Loucy (cell line): ENCODE measurements around the gene HERC2.

Source experiments
- H2AFZ ChIP-seq: fragments of 200-600 bp; sonication (generic); 2 replicates; pipeline ENCODE4 v1.6.0; 2016; ENCODE audit warnings: antibody characterized with exemption, mild to moderate bottlenecking, low read length, moderate library complexity
- H3F3A ChIP-seq: fragments of 200-600 bp; 2 replicates; pipeline ENCODE4 v1.6.0; 2016; ENCODE audit warnings: antibody characterized with exemption, low read depth, mild to moderate bottlenecking
- H3K27me3 ChIP-seq: fragments of 200-600 bp; sonication (generic); 2 replicates; pipeline ENCODE4 v1.6.1; 2014; ENCODE audit warnings: low read length, mild to moderate bottlenecking; ENCODE audit not compliant: insufficient read depth, poor library complexity, severe bottlenecking
- H3K36me3 ChIP-seq: fragments of 200-600 bp; sonication (generic); 2 replicates; pipeline ENCODE4 v1.6.1; 2016; ENCODE audit warnings: low read length; ENCODE audit not compliant: insufficient read depth
- H3K4me1 ChIP-seq: fragments of 200-600 bp; sonication (generic); 2 replicates; pipeline ENCODE4 v1.5.1; 2014; ENCODE audit warnings: low read length, mild to moderate bottlenecking; ENCODE audit not compliant: insufficient read depth, poor library complexity, severe bottlenecking
- H3K4me2 ChIP-seq: fragments of 200-600 bp; sonication (generic); 2 replicates; pipeline ENCODE4 v1.6.0; 2014; ENCODE audit warnings: antibody characterized with exemption, low read length, low read depth, mild to moderate bottlenecking; ENCODE audit not compliant: poor library complexity, severe bottlenecking
- H3K4me3 ChIP-seq: fragments of 200-600 bp; sonication (generic); 2 replicates; pipeline ENCODE4 v1.5.1; 2014; ENCODE audit warnings: low read length, mild to moderate bottlenecking, mixed read lengths; ENCODE audit not compliant: poor library complexity, severe bottlenecking
- H3K79me2 ChIP-seq: fragments of 200-600 bp; sonication (generic); 2 replicates; pipeline ENCODE4 v1.6.1; 2014; ENCODE audit warnings: low read length; ENCODE audit not compliant: insufficient read depth
- H3K9ac ChIP-seq: fragments of 200-600 bp; sonication (generic); 2 replicates; pipeline ENCODE4 v1.6.0; 2014; ENCODE audit warnings: mild to moderate bottlenecking, low read depth, low read length, moderate library complexity; ENCODE audit not compliant: poor library complexity, severe bottlenecking
- H3K9me2 ChIP-seq: fragments of 200-600 bp; sonication (generic); replicated peaks from 2 replicates; pipeline ENCODE4 v1.6.1; 2016; ENCODE audit warnings: low read depth, low read length, mixed read lengths
- H3K9me3 ChIP-seq: fragments of 200-600 bp; sonication (generic); 2 replicates; pipeline ENCODE4 v1.6.1; 2014; ENCODE audit warnings: mild to moderate bottlenecking, antibody characterized with exemption, low read length, low read depth; ENCODE audit not compliant: insufficient read depth
- H4K20me1 ChIP-seq: fragments of 200-600 bp; sonication (generic); 2 replicates; pipeline ENCODE4 v1.6.0; 2014; ENCODE audit warnings: antibody characterized with exemption, low read length, mild to moderate bottlenecking; ENCODE audit not compliant: insufficient read depth, poor library complexity, severe bottlenecking
- EZH2phosphoT487 ChIP-seq: fragments of 200-600 bp; IDR thresholded peaks from 2 replicates; pipeline ENCODE4 v1.6.1; 2018; ENCODE audit warnings: antibody characterized with exemption, mild to moderate bottlenecking, moderate library complexity, borderline replicate concordance
- TF ChIP-seq, protein P1 (sequence below): fragments of 200-600 bp; sonication (generic); conservative IDR thresholded peaks from 2 replicates; pipeline ENCODE4 v1.5.1; 2014; ENCODE audit warnings: mild to moderate bottlenecking, antibody characterized with exemption, low read length

Gene HERC2

GRCh38 chr15:28260317-28260716, 61.7 kb downstream of the HERC2 start:
- H3K9me2 ChIP-seq = no peaks in the 10 kb centered on the region
- H3K4me3 ChIP-seq = no peak overlapping the region
- no peak overlapping the region for H3K9ac ChIP-seq
- H3K36me3 ChIP-seq = peaks cover 74% of the 10 kb centered on the region; the same call in 1 of the 2 replicates
- H3K4me1 ChIP-seq = peaks cover 9% of the 10 kb centered on the region
- H4K20me1 ChIP-seq = peaks cover 3% of the 10 kb centered on the region
- no peak overlapping the region for H2AFZ ChIP-seq
- TF ChIP-seq, protein P1, sequence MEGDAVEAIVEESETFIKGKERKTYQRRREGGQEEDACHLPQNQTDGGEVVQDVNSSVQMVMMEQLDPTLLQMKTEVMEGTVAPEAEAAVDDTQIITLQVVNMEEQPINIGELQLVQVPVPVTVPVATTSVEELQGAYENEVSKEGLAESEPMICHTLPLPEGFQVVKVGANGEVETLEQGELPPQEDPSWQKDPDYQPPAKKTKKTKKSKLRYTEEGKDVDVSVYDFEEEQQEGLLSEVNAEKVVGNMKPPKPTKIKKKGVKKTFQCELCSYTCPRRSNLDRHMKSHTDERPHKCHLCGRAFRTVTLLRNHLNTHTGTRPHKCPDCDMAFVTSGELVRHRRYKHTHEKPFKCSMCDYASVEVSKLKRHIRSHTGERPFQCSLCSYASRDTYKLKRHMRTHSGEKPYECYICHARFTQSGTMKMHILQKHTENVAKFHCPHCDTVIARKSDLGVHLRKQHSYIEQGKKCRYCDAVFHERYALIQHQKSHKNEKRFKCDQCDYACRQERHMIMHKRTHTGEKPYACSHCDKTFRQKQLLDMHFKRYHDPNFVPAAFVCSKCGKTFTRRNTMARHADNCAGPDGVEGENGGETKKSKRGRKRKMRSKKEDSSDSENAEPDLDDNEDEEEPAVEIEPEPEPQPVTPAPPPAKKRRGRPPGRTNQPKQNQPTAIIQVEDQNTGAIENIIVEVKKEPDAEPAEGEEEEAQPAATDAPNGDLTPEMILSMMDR = no peak
- TF ChIP-seq EZH2phosphoT487 = no peak
- no peak overlapping the region for H3K4me2 ChIP-seq
- H3K9me3 ChIP-seq = no peaks in the 10 kb centered on the region
- H3K27me3 ChIP-seq = no peaks in the 10 kb centered on the region
- H3F3A ChIP-seq = no peaks in the 10 kb centered on the region
- no peaks in the 10 kb centered on the region for H3K79me2 ChIP-seq

GRCh38 chr15:28255965-28256364, 66.0 kb downstream of the HERC2 start:
- no peak overlapping the region for H3K4me3 ChIP-seq
- peaks cover 6% of the 10 kb centered on the region for H3K4me1 ChIP-seq
- H3K27me3 ChIP-seq = no peaks in the 10 kb centered on the region
- no peaks in the 10 kb centered on the region for H4K20me1 ChIP-seq
- H3K4me2 ChIP-seq = no peak overlapping the region
- no peaks in the 10 kb centered on the region for H3K79me2 ChIP-seq
- no peak for TF ChIP-seq EZH2phosphoT487
- TF ChIP-seq, protein P1 = no peak
- no peaks in the 10 kb centered on the region for H3F3A ChIP-seq
- no peaks in the 10 kb centered on the region for H3K9me3 ChIP-seq
- peaks cover 73% of the 10 kb centered on the region; the same call in 1 of the 2 replicates for H3K36me3 ChIP-seq
- no peaks in the 10 kb centered on the region for H3K9me2 ChIP-seq
- no peak overlapping the region for H2AFZ ChIP-seq
- no peak overlapping the region for H3K9ac ChIP-seq

DNA sequence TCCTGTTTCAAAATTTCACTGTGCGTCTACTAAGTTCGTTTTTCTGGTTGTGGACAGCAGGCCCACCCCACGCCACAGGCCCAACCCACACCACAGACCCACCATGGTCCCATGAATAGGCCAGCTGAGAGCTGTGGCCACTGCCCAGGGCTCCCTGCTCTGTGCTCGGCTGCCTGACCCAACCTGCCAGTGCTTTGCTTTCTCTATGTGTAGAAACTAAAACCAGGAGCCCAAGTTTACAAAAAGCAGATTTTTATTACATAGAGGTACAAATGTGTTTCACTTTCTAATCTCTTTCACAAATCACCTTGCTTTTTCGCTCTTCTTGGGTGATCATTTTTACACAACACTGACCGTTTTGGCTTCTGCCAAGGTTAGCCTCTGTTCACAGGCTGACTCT, 69.1 kb downstream of the HERC2 start:
- TF ChIP-seq, protein P1 = no peak
- TF ChIP-seq EZH2phosphoT487 = no peak
- no peak overlapping the region for H3K9ac ChIP-seq
- no peaks in the 10 kb centered on the region for H4K20me1 ChIP-seq
- no peaks in the 10 kb centered on the region for H3K9me3 ChIP-seq
- no peak overlapping the region for H3K4me2 ChIP-seq
- H2AFZ ChIP-seq = no peak overlapping the region
- no peaks in the 10 kb centered on the region for H3K79me2 ChIP-seq
- H3K4me1 ChIP-seq = no peaks in the 10 kb centered on the region
- no peaks in the 10 kb centered on the region for H3F3A ChIP-seq
- H3K36me3 ChIP-seq = peaks cover 75% of the 10 kb centered on the region; the same call in 1 of the 2 replicates
- H3K9me2 ChIP-seq = no peaks in the 10 kb centered on the region
- H3K4me3 ChIP-seq = no peak overlapping the region
- H3K27me3 ChIP-seq = no peaks in the 10 kb centered on the region
